Tibial nerve (tissue), 4 donors: Measurements from ENCODE around the gene APOB. TPM values are rescaled to one million over a fixed set of nuclear protein-coding genes. Genes with fewer than 3 reads are reported as not detected.

ENCODE experiments used
- DNase-seq, 2 donors: peaks; one replicate each; pipeline ENCODE4 v3.0.0-alpha.2; 2019; ENCODE audit warnings: low spot score in 2 of 2
- H3K27ac ChIP-seq, 4 donors: fragments of 200-600 bp; sonication (generic) in 3 of 4; one replicate each; pipeline ENCODE4 v1.5.1; 2017 to 2019; ENCODE audit warnings: mild to moderate bottlenecking in 1 of 4
- H3K27me3 ChIP-seq, 2 donors: fragments of 200-600 bp; sonication (generic) in 1 of 2; one replicate each; pipeline versions ENCODE4 v1.5.1 to v1.6.0; 2017 to 2019
- H3K36me3 ChIP-seq, 3 donors: fragments of 200-600 bp; sonication (generic); one replicate each; pipeline ENCODE4 v1.5.1; 2018 to 2019
- H3K4me1 ChIP-seq, 4 donors: fragments of 200-600 bp; sonication (generic) in 3 of 4; one replicate each; pipeline ENCODE4 v1.5.1; 2017 to 2019
- H3K4me3 ChIP-seq, 4 donors: fragments of 200-600 bp; sonication (generic) in 3 of 4; one replicate each; pipeline ENCODE4 v1.5.1; 2017 to 2019; ENCODE audit warnings: mild to moderate bottlenecking in 1 of 4, moderate library complexity in 1 of 4
- H3K9me3 ChIP-seq, 4 donors: fragments of 200-600 bp; sonication (generic) in 3 of 4; one replicate each; pipeline ENCODE4 v1.5.1; 2017 to 2019
- EP300 ChIP-seq, 2 donors: sonication (generic); formaldehyde crosslinking; IDR thresholded peaks; one replicate each; pipeline ENCODE4 v1.6.1; 2017; ENCODE audit warnings: antibody characterized with exemption in 2 of 2, mild to moderate bottlenecking in 1 of 2
- POLR2A ChIP-seq, 2 donors: fragments of 450-650 bp; IDR thresholded peaks; one replicate each; pipeline ENCODE4 v1.6.1; 2017; ENCODE audit warnings: antibody characterized with exemption in 2 of 2, mild to moderate bottlenecking in 2 of 2, moderate library complexity in 2 of 2
- WGBS, 2 donors: methylation state at CpG; one replicate each; pipeline ENCODE4 v1.1.5; 2018; 5-methylcytosine and 5-hydroxymethylcytosine counted together
- total RNA-seq, 4 donors: library from RNA; depleted of rRNA; stranded (reverse); fragments of >200 nt; gene quantifications; one replicate each; pipeline ENCODE4 v1.1.0, GENCODE V29; 2016
- TF ChIP-seq, protein P1 (sequence below), 5 experiments: fragments of 200-600 bp in 3 of 5; fragments of 450-650 bp in 2 of 5; sonication (generic) in 3 of 5; IDR thresholded peaks; one replicate each; pipeline ENCODE4 v1.5.1; 2016 to 2019; ENCODE audit warnings: antibody characterized with exemption in 5 of 5, mild to moderate bottlenecking in 3 of 5, moderate library complexity in 2 of 5

Gene APOB
- total RNA-seq, 4 donors from 2014 or later, result 2.1 to 4.2 (median 2.9) TPM

- no peaks in the 10 kb centered on the region for H3K36me3 ChIP-seq
- DNase-seq, result no peak
- TF ChIP-seq POLR2A (IDR thresholded peaks at IDR 0.05) (no peak), EP300 (IDR thresholded peaks at IDR 0.05) (no peak)
- TF ChIP-seq, protein P1, sequence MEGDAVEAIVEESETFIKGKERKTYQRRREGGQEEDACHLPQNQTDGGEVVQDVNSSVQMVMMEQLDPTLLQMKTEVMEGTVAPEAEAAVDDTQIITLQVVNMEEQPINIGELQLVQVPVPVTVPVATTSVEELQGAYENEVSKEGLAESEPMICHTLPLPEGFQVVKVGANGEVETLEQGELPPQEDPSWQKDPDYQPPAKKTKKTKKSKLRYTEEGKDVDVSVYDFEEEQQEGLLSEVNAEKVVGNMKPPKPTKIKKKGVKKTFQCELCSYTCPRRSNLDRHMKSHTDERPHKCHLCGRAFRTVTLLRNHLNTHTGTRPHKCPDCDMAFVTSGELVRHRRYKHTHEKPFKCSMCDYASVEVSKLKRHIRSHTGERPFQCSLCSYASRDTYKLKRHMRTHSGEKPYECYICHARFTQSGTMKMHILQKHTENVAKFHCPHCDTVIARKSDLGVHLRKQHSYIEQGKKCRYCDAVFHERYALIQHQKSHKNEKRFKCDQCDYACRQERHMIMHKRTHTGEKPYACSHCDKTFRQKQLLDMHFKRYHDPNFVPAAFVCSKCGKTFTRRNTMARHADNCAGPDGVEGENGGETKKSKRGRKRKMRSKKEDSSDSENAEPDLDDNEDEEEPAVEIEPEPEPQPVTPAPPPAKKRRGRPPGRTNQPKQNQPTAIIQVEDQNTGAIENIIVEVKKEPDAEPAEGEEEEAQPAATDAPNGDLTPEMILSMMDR (IDR thresholded peaks at IDR 0.05), result no peak
- no peak overlapping the region for H3K4me3 ChIP-seq
- no peaks in the 10 kb centered on the region for H3K9me3 ChIP-seq
- H3K27me3 ChIP-seq, result no peaks in the 10 kb centered on the region
- H3K27ac ChIP-seq, result no peak overlapping the region
- H3K4me1 ChIP-seq, result no peaks in the 10 kb centered on the region
- WGBS, 2 donors, result 79 to 83% methylated on average over 6 of the region's 6 CpGs
Observed at GRCh38 chr2:21006423-21007128, 37.3 kb downstream of the APOB start.

DNA sequence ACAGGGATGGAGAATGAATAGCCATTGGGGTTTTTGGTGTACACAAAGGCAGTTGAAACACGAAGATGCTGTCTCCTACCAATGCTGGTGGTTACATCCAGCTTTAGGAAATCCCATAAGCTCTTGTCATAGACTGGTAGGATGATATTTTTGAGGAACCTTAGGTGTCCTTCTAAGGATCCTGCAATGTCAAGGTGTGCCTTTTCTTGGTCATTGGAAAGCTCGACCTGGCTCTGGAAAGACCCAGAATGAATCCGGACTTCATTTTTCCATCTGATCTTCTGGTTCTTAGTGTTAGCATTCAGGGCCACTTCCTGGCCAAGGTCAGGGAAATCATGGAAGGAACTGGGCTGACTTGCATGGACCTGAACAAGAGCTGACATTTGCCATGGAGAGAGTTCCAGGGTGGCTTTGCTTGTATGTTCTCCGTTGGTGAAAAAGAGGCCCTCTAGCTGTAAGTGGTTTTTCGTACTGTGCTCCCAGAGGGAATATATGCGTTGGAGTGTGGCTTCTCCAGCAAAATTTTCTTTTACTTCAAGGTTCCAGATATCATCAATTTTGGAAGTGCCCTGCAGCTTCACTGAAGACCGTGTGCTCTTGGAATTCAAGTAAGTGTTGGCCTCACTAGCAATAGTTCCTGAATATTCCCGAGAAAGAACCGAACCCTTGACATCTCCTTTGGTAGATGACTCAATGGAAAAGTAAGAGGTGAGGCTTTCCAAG lies 38.0 kb downstream of the APOB start:
- WGBS, 2 donors, result 87 to 95% methylated on average over 9 of the region's 9 CpGs
- no peaks in the 10 kb centered on the region for H3K9me3 ChIP-seq
- no peak overlapping the region for H3K27ac ChIP-seq
- no peaks in the 10 kb centered on the region for H3K27me3 ChIP-seq
- TF ChIP-seq POLR2A (IDR thresholded peaks at IDR 0.05), result no peak
- TF ChIP-seq, protein P1 (IDR thresholded peaks at IDR 0.05), result no peak
- TF ChIP-seq EP300 (IDR thresholded peaks at IDR 0.05), result no peak
- no peaks in the 10 kb centered on the region for H3K36me3 ChIP-seq
- no peaks in the 10 kb centered on the region for H3K4me1 ChIP-seq
- no peak overlapping the region for H3K4me3 ChIP-seq
- DNase-seq, result no peak

DNA sequence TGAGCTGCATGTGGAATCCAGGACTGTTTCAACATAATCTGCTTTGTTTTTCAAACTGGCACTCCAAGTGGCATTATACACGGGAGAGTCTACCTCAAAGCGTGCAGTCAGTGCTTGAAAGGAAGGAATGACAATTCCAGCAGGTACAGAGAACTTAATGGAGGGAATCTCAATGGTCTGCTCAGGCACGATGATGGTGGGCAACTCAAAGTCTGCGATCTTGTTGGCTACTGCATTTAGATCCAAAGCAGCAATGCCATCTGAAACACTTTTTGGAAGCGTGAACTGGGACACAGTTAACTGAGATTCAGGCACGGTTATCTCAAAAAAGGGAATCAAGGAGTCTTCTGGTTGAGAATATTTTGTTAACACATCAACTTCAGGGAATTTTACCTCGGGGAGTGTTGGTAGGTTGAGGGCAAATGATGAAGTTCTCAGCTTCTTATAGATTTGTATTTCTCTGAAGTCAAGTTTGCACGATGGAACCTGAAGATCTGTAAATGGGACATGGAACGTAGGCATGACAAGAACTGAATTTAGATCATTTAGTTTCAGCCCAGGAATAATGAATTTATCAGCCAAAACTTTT lies 38.7 kb downstream of the APOB start:
- TF ChIP-seq, protein P1 (IDR thresholded peaks at IDR 0.05), result no peak
- TF ChIP-seq POLR2A (IDR thresholded peaks at IDR 0.05) (no peak), EP300 (IDR thresholded peaks at IDR 0.05) (no peak)
- Histone ChIP-seq H3K4me1 (no peaks in the 10 kb centered on the region), H3K36me3 (no peaks in the 10 kb centered on the region), H3K9me3 (no peaks in the 10 kb centered on the region), H3K27ac (no peak overlapping the region), H3K4me3 (no peak overlapping the region), H3K27me3 (no peaks in the 10 kb centered on the region)
- DNase-seq, result no peak
- WGBS, 2 donors, result 91% methylated on average over 9 of the region's 9 CpGs

DNA sequence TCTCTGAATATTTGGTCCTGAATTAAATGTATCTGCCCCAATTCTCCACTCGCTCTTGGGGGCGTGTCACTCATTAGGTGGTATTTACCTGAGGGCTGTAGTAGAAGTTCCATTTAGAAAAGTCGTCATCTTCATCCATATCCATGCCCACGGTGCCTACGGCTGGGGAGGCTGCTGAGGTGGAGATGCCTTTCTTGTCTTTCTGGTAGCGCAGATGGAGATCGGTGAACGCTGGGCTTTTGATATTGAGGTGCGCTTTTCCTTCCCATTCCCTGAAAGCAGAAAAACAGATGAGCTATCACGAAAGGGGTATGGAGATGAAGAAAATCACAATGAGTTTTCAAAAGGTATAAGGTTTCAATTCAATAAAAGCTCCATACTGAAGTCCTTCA lies 39.7 kb downstream of the APOB start:
- DNase-seq, result no peak
- H3K4me3 ChIP-seq, result no peak overlapping the region
- H3K36me3 ChIP-seq, result no peaks in the 10 kb centered on the region
- H3K9me3 ChIP-seq, result no peaks in the 10 kb centered on the region
- H3K27ac ChIP-seq, result no peak overlapping the region
- H3K4me1 ChIP-seq, result peaks cover 0 to 3% (median under 1%) of the 10 kb centered on the region in 4 donors
- no peaks in the 10 kb centered on the region for H3K27me3 ChIP-seq
- TF ChIP-seq, protein P1 (IDR thresholded peaks at IDR 0.05), result no peak
- no peak for TF ChIP-seq POLR2A (IDR thresholded peaks at IDR 0.05)
- TF ChIP-seq EP300 (IDR thresholded peaks at IDR 0.05), result no peak
- 94% methylated on average over 10 of the region's 10 CpGs for WGBS, 2 donors
